HL-60 (cell line): Measurements from ENCODE around the gene TMEM40.

Experiments
- DNase-seq, 2 experiments: peaks; one replicate each; pipeline ENCODE4 v3.0.0-alpha.2; 2010 to 2020; ENCODE audit warnings: low read depth in 1 of 2, low spot score in 1 of 2
- H3K27ac ChIP-seq: fragments of 250-450 bp; sonication (Bioruptor Pico); replicated peaks from 2 replicates; pipeline ENCODE4 v1.5.1; 2020; ENCODE audit warnings: mild to moderate bottlenecking, moderate library complexity
- H3K27me3 ChIP-seq: fragments of 250-450 bp; sonication (Bioruptor Pico); 2 replicates; pipeline ENCODE4 v1.5.1; 2021; ENCODE audit warnings: mild to moderate bottlenecking, moderate library complexity; ENCODE audit not compliant: insufficient read depth, poor library complexity, severe bottlenecking
- H3K4me3 ChIP-seq: replicated peaks from 2 replicates; pipeline ENCODE4 v1.5.1; 2011; ENCODE audit warnings: mild to moderate bottlenecking, control low read depth, low read length; ENCODE audit not compliant: insufficient read depth
- GABPA ChIP-seq: IDR thresholded peaks from 2 replicates; pipeline ENCODE4 v1.6.1; 2012; ENCODE audit warnings: low read depth
- POLR2AphosphoS5 ChIP-seq: IDR thresholded peaks from 2 replicates; pipeline ENCODE4 v1.6.1; 2012; ENCODE audit warnings: low read depth
- SPI1 ChIP-seq: IDR thresholded peaks from 2 replicates; pipeline ENCODE4 v1.6.1; 2012; ENCODE audit warnings: low read depth, mild to moderate bottlenecking, borderline replicate concordance
- TF ChIP-seq, protein P1 (sequence below): IDR thresholded peaks from 2 replicates; pipeline ENCODE4 v1.6.1; 2012; ENCODE audit warnings: low read depth; ENCODE audit not compliant: insufficient replicate concordance
- TF ChIP-seq, protein P2 (sequence below): IDR thresholded peaks from one replicate; pipeline ENCODE4 v1.5.1; 2011; ENCODE audit warnings: low read length, control low read depth, inconsistent platforms; ENCODE audit not compliant: insufficient read depth

The TMEM40 gene

DNA sequence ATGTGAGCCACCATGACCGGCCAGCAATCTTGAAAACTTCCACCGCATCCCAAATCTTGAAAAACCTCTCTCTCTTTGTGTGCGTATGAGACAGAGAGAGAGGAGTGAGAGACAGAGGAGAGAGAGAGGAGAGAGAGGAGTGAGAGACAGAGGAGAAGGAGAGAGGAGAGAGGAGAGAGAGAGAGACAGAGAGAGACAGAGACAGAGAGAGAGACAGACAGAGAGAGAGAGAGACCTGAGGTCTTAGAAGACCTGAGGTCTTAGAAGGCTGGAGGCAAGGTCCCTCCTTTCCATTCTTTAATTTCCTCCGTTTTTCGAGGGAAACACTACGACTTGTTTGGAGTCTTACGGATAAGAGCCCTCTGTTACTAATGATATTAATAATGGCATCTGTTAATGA, 39.5 kb downstream of the TMEM40 start:
- no peak overlapping the region for H3K27ac ChIP-seq
- no peak for TF ChIP-seq POLR2AphosphoS5
- TF ChIP-seq, protein P1, sequence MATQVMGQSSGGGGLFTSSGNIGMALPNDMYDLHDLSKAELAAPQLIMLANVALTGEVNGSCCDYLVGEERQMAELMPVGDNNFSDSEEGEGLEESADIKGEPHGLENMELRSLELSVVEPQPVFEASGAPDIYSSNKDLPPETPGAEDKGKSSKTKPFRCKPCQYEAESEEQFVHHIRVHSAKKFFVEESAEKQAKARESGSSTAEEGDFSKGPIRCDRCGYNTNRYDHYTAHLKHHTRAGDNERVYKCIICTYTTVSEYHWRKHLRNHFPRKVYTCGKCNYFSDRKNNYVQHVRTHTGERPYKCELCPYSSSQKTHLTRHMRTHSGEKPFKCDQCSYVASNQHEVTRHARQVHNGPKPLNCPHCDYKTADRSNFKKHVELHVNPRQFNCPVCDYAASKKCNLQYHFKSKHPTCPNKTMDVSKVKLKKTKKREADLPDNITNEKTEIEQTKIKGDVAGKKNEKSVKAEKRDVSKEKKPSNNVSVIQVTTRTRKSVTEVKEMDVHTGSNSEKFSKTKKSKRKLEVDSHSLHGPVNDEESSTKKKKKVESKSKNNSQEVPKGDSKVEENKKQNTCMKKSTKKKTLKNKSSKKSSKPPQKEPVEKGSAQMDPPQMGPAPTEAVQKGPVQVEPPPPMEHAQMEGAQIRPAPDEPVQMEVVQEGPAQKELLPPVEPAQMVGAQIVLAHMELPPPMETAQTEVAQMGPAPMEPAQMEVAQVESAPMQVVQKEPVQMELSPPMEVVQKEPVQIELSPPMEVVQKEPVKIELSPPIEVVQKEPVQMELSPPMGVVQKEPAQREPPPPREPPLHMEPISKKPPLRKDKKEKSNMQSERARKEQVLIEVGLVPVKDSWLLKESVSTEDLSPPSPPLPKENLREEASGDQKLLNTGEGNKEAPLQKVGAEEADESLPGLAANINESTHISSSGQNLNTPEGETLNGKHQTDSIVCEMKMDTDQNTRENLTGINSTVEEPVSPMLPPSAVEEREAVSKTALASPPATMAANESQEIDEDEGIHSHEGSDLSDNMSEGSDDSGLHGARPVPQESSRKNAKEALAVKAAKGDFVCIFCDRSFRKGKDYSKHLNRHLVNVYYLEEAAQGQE = no peak
- TF ChIP-seq GABPA = no peak
- TF ChIP-seq, protein P2, sequence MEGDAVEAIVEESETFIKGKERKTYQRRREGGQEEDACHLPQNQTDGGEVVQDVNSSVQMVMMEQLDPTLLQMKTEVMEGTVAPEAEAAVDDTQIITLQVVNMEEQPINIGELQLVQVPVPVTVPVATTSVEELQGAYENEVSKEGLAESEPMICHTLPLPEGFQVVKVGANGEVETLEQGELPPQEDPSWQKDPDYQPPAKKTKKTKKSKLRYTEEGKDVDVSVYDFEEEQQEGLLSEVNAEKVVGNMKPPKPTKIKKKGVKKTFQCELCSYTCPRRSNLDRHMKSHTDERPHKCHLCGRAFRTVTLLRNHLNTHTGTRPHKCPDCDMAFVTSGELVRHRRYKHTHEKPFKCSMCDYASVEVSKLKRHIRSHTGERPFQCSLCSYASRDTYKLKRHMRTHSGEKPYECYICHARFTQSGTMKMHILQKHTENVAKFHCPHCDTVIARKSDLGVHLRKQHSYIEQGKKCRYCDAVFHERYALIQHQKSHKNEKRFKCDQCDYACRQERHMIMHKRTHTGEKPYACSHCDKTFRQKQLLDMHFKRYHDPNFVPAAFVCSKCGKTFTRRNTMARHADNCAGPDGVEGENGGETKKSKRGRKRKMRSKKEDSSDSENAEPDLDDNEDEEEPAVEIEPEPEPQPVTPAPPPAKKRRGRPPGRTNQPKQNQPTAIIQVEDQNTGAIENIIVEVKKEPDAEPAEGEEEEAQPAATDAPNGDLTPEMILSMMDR = no peak
- TF ChIP-seq SPI1 = no peak
- H3K27me3 ChIP-seq = no peaks in the 10 kb centered on the region
- no peak overlapping the region for H3K4me3 ChIP-seq
- no peak for DNase-seq

GRCh38 chr3:12716605-12717151, 42.4 kb downstream of the TMEM40 start:
- Histone ChIP-seq H3K27ac (no peak overlapping the region), H3K27me3 (no peaks in the 10 kb centered on the region), H3K4me3 (no peak overlapping the region)
- TF ChIP-seq SPI1 (no peak), POLR2AphosphoS5 (no peak), GABPA (no peak)
- TF ChIP-seq, protein P1 = no peak
- TF ChIP-seq, protein P2 = no peak
- DNase-seq = peak in 1 of 2 experiments; percentile 14

DNA sequence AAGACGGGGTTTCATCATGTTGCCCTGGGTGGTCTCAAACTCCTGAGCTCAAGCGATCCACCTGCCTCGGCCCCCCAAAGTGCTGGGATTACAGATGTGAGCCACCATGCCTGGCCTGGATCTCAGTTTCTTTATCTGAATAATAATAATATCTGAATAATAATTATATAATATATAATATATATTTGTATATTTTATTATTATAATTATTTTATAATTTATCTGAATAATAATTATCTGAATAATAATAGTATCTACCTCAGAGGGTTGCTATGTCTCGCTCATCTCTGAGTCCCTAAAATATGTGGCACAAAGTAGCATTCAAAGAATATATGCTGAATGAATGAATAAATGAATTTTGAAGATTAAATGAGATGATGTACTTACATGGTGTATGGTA, 44.8 kb downstream of the TMEM40 start:
- no peak for DNase-seq
- H3K4me3 ChIP-seq = no peak overlapping the region
- no peak overlapping the region for H3K27ac ChIP-seq
- TF ChIP-seq GABPA = no peak
- no peak for TF ChIP-seq SPI1
- no peak for TF ChIP-seq POLR2AphosphoS5
- TF ChIP-seq, protein P2 = no peak
- TF ChIP-seq, protein P1 = no peak
- H3K27me3 ChIP-seq = no peaks in the 10 kb centered on the region
